ENCODE measurements around the gene PPIL1.
"Not testable (repeated sequence)": the region's sequence is repeated elsewhere in the genome, so short reads cannot be mapped to it uniquely, and the experiment has no call there.

PPIL1 gene

GRCh38 chr6:36813047-36813446 lies 61.6 kb downstream of the PPIL1 start:
- not testable (repeated sequence) for DNase-seq

GRCh38 chr6:36809941-36810803 lies 64.4 kb downstream of the PPIL1 start:
- DNase-seq, result no peak

GRCh38 chr6:36809156-36809555 lies 65.4 kb downstream of the PPIL1 start:
- DNase-seq, result no peak

GRCh38 chr6:36808634-36809033 lies 66.0 kb downstream of the PPIL1 start:
- no peak for DNase-seq

- no peak for DNase-seq
These were observed 66.9 kb downstream of the PPIL1 start for GRCh38 chr6:36807750-36808149.

GRCh38 chr6:36807143-36807542 lies 67.5 kb downstream of the PPIL1 start:
- no peak for DNase-seq

- no peak for DNase-seq
These were observed 68.7 kb downstream of the PPIL1 start for GRCh38 chr6:36805917-36806316.

- DNase-seq, result no peak
These were observed 69.4 kb downstream of the PPIL1 start for GRCh38 chr6:36805096-36805797.

All from NCI-H526 (cell line).